DMS114 treated with DMSO at 0.1 percent for 48 hours (cell line): Measurements from ENCODE around the gene PACRG.

Source experiments
- DNase-seq: peaks from one replicate; lab custom pipeline; 2025; ENCODE audit not compliant: unreplicated experiment; lab: John Stamatoyannopoulos, UW

The PACRG gene

DNA sequence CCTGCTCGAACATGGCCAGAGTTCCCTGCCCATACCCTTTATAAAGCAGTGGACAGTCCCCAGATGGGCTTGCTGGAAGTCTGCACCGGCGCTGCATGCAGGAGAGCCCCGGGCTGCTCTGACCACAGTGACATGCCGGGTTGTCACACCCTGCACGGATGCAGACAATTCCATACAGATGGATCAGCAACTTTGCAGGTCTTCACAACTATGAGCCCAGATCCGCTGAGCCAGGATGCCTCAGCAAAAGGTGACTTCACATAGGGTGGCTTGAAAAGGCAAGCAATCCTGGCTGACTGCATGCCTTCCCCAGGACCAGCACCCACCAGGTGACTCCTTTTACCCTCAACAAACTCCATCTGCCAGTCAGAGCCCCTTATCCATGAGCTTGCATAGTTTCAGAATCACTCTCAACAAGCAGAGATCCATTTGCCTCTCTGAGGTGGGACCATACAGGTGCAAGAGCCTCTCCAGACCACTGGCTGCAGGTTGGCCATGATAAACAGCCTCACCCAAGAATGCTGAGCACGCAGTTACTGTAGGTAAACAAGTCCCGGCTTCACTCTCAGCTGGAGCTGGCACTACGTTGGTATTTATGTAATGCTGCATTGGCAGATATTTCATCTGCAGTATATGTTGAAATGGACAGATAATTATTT lies 503.7 kb downstream of the PACRG start:
- DNase-seq = no peak

- DNase-seq = no peak
Measured at GRCh38 chr6:163232015-163232523, 504.3 kb downstream of the PACRG start.

DNA sequence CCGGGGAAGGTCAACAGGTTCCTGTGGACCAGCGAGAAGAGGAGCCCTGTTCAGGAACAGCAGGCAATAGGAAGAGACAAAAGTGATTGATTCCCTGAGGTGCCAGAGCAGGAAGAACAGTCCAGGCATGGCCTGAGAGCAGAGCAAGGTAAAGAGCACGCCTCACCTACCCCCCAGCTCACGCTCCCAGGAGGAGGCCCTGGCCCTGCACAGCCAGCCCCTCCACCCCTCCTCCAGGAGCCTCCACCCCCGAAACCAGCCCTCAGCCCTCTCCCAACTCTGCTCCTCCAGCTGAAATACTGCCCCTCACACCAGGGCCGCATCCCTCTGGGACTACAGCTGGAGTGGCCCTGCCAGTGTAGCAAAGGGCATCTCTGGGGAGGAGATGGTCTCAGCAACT lies 504.9 kb downstream of the PACRG start:
- no peak for DNase-seq

DNA sequence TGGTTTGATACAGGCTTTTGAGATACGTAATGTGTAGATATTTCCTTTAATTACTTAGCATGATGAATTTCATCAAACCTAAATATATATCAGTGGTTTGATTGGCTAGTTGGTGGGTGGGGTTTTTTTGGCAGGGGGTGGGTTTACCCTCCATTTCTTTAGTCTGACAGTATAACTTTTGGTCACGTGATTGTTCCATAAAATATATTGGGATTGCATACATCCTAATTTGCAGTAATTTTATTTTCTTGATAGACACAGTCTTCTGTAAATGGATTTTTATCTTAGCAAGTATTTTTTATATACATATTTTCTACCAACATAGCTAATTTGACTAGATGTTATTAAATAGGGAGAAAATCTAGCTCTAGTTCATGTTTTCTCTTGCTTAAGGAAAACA lies 509.3 kb downstream of the PACRG start:
- no peak for DNase-seq

GRCh38 chr6:163239572-163240340 lies 512.0 kb downstream of the PACRG start:
- DNase-seq = no peak

DNA sequence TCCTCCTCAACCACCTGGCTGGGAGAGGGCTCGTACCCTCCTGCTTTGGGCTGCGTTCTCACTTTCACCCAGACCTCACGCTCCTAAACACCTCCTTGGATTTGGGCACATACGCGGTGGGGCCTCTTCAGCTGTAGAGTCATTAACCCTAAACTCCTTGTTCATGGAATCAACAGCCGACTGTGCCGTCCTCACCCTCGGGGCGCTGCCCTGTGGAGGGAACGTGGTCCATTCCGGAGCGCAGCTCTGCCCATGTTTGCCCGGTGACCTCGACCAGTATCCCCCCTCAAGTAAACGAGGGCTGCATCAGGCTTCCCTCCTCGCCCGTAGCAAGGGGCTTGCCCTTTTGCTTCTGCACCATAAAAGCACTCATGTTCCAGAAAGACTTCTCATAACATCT lies 512.8 kb downstream of the PACRG start:
- DNase-seq = no peak

- no peak for DNase-seq
Measured at GRCh38 chr6:163241683-163242082, 513.9 kb downstream of the PACRG start.

- DNase-seq = no peak
Measured at GRCh38 chr6:163243083-163243482, 515.3 kb downstream of the PACRG start.

- DNase-seq = no peak
Measured at GRCh38 chr6:163243692-163244589, 516.2 kb downstream of the PACRG start.

GRCh38 chr6:163248051-163248450 lies 520.3 kb downstream of the PACRG start:
- no peak for DNase-seq

- no peak for DNase-seq
Measured at GRCh38 chr6:163249651-163250101, 521.9 kb downstream of the PACRG start.

- DNase-seq = no peak
Measured at GRCh38 chr6:163250116-163250515, 522.3 kb downstream of the PACRG start.

- DNase-seq = no peak
Measured at GRCh38 chr6:163252061-163252591, 524.4 kb downstream of the PACRG start.

- DNase-seq = no peak
Measured at GRCh38 chr6:163253556-163254213, 525.9 kb downstream of the PACRG start.

DNA sequence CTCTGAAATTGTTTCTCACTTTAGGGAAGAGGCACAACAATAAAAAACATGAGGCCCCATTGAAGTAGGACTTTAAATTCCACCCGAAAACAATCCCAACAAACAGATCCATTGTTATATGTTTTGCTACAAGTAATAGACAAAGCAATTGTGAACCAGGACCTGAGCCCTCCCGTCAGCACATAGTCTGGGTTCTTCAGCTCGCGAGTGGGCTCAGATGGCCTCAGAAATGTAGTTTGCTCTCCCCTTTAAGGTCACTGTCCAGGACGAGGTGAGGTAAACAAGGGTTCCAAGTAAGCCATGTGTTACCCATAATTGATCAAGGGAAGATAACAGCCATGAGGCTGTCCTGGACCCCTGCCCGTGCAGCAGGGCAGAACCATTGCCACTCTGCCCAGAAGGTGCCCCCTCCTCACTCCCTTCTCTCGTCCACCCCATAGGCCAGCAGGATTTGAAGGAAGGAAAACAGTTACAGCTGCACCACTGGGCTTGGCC lies 526.6 kb downstream of the PACRG start:
- DNase-seq = no peak

- no peak for DNase-seq
Measured at GRCh38 chr6:163255265-163255664, 527.5 kb downstream of the PACRG start.

GRCh38 chr6:163259689-163260088 lies 531.9 kb downstream of the PACRG start:
- DNase-seq = no peak

DNA sequence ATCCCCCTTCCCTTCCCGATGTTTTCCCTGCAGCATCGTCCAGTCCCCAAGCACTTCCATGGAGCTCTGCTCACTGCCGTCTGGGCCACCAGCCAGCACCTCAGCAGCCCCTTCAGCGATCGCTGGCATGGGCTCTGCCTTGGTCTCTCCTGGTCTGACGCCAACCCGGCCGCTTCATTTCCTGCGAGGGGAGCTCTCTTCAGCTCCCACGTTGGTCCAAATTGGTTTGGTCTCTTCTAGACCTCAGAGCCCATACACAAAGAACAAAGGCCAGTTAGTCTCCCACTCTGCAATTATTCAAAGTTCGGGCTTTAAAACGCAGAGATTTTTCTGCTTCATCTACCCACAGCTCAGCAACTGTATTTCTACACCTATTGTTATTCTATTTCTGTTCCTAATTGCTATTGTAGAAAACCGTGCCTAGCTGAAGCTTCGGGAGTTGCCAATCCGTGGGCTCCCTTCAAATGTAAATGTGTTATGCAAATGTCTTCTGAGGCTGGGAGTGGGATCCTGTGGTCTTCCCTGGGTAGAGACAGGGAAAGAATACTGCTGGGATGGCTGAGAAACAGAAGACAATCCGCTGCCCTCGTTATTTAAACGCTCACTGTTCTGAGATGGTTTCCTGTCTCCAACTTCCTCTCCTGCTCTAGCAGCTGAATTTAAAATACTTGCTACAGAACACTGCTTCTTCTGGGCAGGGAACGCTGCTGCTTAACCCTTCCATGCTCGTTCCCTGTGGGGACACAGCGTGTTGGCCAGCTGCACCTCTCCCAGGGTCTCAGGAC lies 532.5 kb downstream of the PACRG start:
- DNase-seq = no peak

DNA sequence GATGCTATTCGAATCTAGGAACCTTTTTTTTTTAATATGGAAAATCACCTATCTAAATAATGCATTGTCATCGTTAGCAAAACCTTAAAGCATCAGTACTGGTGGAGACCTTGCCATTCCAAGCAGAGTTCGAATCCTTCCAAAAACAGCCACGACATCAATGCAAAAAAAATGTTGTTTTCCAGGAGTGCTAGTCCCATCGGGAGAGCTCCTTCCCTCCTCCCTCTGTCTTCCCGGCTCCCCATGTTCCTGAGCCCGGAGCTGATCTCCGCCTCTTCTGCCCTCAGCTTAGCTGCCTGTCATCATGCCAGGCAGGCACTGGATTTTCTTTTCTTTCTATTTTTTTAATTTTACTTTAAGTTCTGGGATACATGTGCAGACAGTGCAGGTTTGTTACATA lies 533.1 kb downstream of the PACRG start:
- no peak for DNase-seq

DNA sequence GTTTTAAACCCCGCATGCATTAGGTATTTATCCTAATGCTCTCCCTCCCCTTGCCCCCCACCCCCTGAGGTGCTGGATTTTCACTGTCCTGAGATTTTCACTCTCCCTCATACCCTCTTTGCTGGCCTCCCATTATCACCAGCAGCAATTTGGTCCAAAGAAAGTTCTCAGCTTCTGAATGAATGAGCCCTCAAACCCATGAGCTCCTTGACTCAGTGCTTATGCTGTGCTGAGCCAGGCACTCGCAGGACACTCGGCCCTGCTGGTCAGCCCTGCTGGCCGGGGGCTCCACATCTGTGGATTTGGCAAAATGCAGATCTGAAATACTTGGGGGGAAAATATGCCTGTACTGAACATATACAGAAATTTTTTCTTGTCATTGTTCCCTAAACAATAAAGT lies 533.6 kb downstream of the PACRG start:
- DNase-seq = no peak
